ENCODE results near the gene SPATA24. TPM values are rescaled to one million over a fixed set of nuclear protein-coding genes. Genes with fewer than 3 reads are reported as not detected.

The SPATA24 gene
- total and polyA plus RNA-seq, 8 donors, result 3.6 to 10.3 (median 8.4) TPM

DNA sequence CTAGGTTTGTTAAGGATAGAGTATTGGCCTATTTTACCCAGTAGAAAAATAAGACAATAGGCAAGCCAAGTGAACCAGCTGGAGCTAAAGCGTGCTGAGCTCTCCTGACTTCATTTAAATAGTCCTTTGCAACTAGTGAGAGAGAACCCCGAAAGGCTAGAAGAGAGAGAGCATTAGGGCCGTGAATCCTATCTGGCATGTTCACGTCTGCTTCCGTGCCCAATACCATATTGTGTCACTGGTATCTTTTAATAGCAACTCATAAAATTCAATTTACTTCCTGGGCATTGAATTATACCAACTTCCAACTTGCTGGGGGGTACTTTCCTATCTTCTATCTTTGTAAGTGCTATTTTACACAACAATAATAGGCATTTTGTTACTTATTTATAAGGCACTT, 21.6 kb upstream of the SPATA24 start:
- TF ChIP-seq, protein P1, sequence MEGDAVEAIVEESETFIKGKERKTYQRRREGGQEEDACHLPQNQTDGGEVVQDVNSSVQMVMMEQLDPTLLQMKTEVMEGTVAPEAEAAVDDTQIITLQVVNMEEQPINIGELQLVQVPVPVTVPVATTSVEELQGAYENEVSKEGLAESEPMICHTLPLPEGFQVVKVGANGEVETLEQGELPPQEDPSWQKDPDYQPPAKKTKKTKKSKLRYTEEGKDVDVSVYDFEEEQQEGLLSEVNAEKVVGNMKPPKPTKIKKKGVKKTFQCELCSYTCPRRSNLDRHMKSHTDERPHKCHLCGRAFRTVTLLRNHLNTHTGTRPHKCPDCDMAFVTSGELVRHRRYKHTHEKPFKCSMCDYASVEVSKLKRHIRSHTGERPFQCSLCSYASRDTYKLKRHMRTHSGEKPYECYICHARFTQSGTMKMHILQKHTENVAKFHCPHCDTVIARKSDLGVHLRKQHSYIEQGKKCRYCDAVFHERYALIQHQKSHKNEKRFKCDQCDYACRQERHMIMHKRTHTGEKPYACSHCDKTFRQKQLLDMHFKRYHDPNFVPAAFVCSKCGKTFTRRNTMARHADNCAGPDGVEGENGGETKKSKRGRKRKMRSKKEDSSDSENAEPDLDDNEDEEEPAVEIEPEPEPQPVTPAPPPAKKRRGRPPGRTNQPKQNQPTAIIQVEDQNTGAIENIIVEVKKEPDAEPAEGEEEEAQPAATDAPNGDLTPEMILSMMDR (IDR thresholded peaks at IDR 0.05), result no peak
- DNase-seq, result no peak
- H3K4me3 ChIP-seq, result no peak overlapping the region
- intact Hi-C loops (cut with DNase I), result no loop called here
- peaks cover 0 to 26% of the 10 kb centered on the region in 2 donors for H3K36me3 ChIP-seq
- H3K27me3 ChIP-seq, result no peaks in the 10 kb centered on the region
- no peak overlapping the region for H3K27ac ChIP-seq
- no peaks in the 10 kb centered on the region for H3K4me1 ChIP-seq
- H3K9me3 ChIP-seq, result no peaks in the 10 kb centered on the region
- no peak for ATAC-seq

DNA sequence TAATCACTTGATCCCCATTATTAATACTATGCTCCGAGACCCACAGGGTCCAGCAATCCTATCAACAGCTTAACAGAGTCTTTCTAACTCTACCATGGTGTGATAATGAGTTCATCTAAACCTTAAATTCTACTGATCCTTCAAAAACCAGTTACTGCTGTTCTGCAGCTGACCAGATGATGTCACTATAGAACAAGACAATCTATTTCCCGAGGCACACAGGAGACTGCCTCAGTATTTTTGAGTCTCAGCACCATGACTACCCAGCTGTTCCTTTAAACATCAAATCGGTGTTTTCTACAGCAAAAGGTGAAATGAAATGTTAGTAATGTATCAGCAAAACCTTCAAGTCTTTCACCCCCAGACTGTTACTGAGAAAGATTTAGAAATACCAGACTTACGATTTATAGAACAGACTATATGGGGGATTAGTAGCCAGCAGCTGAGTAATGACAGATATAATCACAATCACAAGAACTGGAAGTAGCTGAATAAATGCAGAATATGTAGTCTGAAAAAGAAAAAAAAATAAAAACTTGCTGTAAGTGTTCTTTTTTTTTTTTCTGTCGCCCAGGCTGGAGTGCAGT, 18.5 kb upstream of the SPATA24 start:
- no peaks in the 10 kb centered on the region for H3K27me3 ChIP-seq
- intact Hi-C loops (cut with DNase I), result loop anchor here in 1 of 2 donors (5.0 kb wide), 1 partner anchor 90 kb away; no protein-coding TSS in a partner anchor
- ATAC-seq (peak; percentile 92), DNase-seq (peak in 2 of 4 donors; percentile 49 to 75)
- no peak overlapping the region for H3K4me3 ChIP-seq
- no peaks in the 10 kb centered on the region for H3K9me3 ChIP-seq
- H3K36me3 ChIP-seq, result peaks cover 0 to 19% of the 10 kb centered on the region in 2 donors
- peaks cover 0 to 4% of the 10 kb centered on the region in 2 donors for H3K4me1 ChIP-seq
- H3K27ac ChIP-seq, result no peak overlapping the region
- TF ChIP-seq, protein P1 (IDR thresholded peaks at IDR 0.05), result peak; percentile 69 to 79

DNA sequence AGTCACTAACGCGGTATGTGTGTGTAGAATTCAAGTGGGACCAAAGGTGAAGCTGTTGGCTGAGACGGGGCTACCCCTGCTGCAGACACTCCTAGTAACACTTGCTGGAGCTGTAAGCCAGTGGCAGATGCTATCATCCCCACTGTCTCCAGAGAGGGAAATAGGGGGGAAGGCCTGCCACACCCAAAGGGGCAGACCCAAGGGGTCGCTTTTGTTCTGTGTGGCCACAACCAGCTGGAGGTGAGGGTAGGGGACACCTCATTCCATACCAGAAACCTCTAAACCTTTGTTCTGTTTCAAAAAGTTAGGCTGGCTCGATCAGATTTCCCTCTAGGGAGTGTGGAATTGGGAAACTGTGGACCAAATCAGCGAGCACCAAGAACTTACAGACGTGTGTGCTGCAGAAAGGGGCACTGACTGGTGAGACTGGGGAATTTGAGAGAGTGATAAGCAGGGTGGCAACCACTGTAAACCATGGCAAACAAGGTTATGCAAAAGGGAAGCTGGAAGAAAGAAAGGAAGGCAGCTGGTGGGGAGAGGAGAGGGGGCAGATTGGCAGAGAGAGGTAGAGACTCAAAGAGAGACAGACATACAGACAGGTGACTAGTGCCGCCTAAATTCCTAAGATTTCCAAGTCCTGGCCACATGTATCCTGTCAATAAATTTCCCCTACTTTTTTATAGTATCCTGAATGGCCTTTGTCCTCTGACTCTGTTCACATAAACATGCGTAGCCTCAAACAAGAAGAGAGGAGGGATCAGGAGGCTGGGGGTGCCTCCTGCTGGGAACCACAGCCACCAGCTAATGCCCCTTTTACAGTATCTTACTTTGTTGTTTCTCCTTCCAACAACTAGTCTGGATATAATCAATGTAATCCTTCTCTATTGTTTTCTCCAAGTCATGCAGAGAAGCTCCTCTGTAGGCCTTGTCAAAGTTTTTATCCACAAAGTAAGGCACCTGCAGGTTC, 15.6 kb upstream of the SPATA24 start:
- Histone ChIP-seq H3K4me3 (no peak overlapping the region), H3K27ac (no peak overlapping the region), H3K27me3 (no peaks in the 10 kb centered on the region), H3K36me3 (peaks cover 0 to 3% of the 10 kb centered on the region in 2 donors), H3K4me1 (peaks cover 7 to 8% of the 10 kb centered on the region in 2 donors), H3K9me3 (no peaks in the 10 kb centered on the region)
- DNase-seq, result no peak
- no peak for ATAC-seq
- intact Hi-C loops (cut with DNase I), result loop anchor here in 1 of 2 donors (5.0 kb wide), 1 partner anchor 93 kb away; no protein-coding TSS in a partner anchor
- TF ChIP-seq, protein P1 (IDR thresholded peaks at IDR 0.05), result no peak

- TF ChIP-seq, protein P1 (IDR thresholded peaks at IDR 0.05), result no peak
- H3K36me3 ChIP-seq, result no peaks in the 10 kb centered on the region
- no peak overlapping the region for H3K4me3 ChIP-seq
- intact Hi-C loops (cut with DNase I), result no loop called here
- no peaks in the 10 kb centered on the region for H3K9me3 ChIP-seq
- peaks cover 7 to 8% of the 10 kb centered on the region in 2 donors for H3K4me1 ChIP-seq
- no peak overlapping the region for H3K27ac ChIP-seq
- no peaks in the 10 kb centered on the region for H3K27me3 ChIP-seq
- no peak for DNase-seq
- ATAC-seq, result peak; percentile 8
Measured at GRCh38 chr5:139418793-139419192, 14.9 kb upstream of the SPATA24 start.

- intact Hi-C loops (cut with DNase I), result no loop called here
- H3K36me3 ChIP-seq, result no peaks in the 10 kb centered on the region
Measured at GRCh38 chr5:139417214-139417613, 13.3 kb upstream of the SPATA24 start.

More at GRCh38 chr5:139417214-139417613, 13.3 kb upstream of the SPATA24 start:
- peaks cover 7 to 8% of the 10 kb centered on the region in 2 donors for H3K4me1 ChIP-seq
- ATAC-seq, result peak; percentile 73
- TF ChIP-seq, protein P1 (IDR thresholded peaks at IDR 0.05), result no peak
- no peak overlapping the region for H3K4me3 ChIP-seq
- H3K9me3 ChIP-seq, result no peaks in the 10 kb centered on the region
- no peaks in the 10 kb centered on the region for H3K27me3 ChIP-seq
- peak in 2 of 4 donors; percentile 15 to 62 for DNase-seq
- H3K27ac ChIP-seq, result no peak overlapping the region

All from left lung (tissue), 10 donors.